Testis (tissue), 3 donors: ENCODE results near the gene SULT1B1. TPM values are rescaled to one million over a fixed set of nuclear protein-coding genes. Genes with fewer than 3 reads are reported as not detected.

Experiments used
- DNase-seq: peaks from one replicate; pipeline ENCODE4 v3.0.0-alpha.2; 2019
- H3K27ac ChIP-seq, 2 donors: fragments of 200-600 bp; sonication (generic); one replicate each; pipeline ENCODE4 v1.5.1; 2019
- H3K27me3 ChIP-seq: fragments of 200-600 bp; sonication (generic); one replicate; pipeline ENCODE4 v1.5.1; 2019
- H3K36me3 ChIP-seq: fragments of 200-600 bp; sonication (generic); one replicate; pipeline ENCODE4 v1.5.1; 2017; ENCODE audit warnings: low read depth; ENCODE audit errors: missing control alignments
- H3K4me1 ChIP-seq: fragments of 200-600 bp; sonication (generic); one replicate; pipeline ENCODE4 v1.5.1; 2019
- H3K4me3 ChIP-seq, 2 donors: fragments of 200-600 bp; sonication (generic); one replicate each; pipeline ENCODE4 v1.5.1; 2017 to 2019
- H3K9me3 ChIP-seq: fragments of 200-600 bp; sonication (generic); one replicate; pipeline ENCODE4 v1.5.1; 2017
- CTCF ChIP-seq, 3 experiments: fragments of 450-650 bp in 2 of 3; fragments of 200-600 bp in 1 of 3; sonication (generic) in 1 of 3; IDR thresholded peaks; one replicate each; pipeline ENCODE4 v1.5.1; 2016 to 2019; ENCODE audit warnings: antibody characterized with exemption in 3 of 3, mild to moderate bottlenecking in 2 of 3, moderate library complexity in 1 of 3
- POLR2A ChIP-seq: fragments of 450-650 bp; IDR thresholded peaks from one replicate; pipeline ENCODE4 v1.6.1; 2017; ENCODE audit warnings: antibody characterized with exemption, mild to moderate bottlenecking, moderate library complexity
- WGBS, 2 donors: methylation state at CpG; one replicate each; pipeline ENCODE4 v1.1.5; 2018; 5-methylcytosine and 5-hydroxymethylcytosine counted together
- intact Hi-C: fragments of 100-400 bp; cut with DNase I; formaldehyde crosslinking; loops from one replicate; pipeline ENCODE4 v1.15.1; 2023; ENCODE audit warnings: low total_unique reads
- polyA plus RNA-seq: library from polyadenylated mRNA; stranded (reverse); fragments of 350-450 nt; fragmentation: Illumina TruSeq; extraction: RNeasy Lipid Tissue Mini Kit (QIAGEN cat#74804); gene quantifications from one replicate; pipeline ENCODE4 v1.2.3, GENCODE V29; 2014; ENCODE audit warnings: low read depth, low replicate concordance; ENCODE audit not compliant: insufficient read depth
- total RNA-seq, 2 donors: library from RNA; depleted of rRNA; stranded (reverse); fragments of >200 nt; gene quantifications; one replicate each; pipeline ENCODE4 v1.2.3, GENCODE V29; 2016

SULT1B1 gene
- total and polyA plus RNA-seq, 3 donors from 2014 or later = 0.24 to 0.34 (median 0.31) TPM

GRCh38 chr4:69765751-69766150, 5.3 kb upstream of the SULT1B1 start:
- Histone ChIP-seq H3K9me3 (no peaks in the 10 kb centered on the region), H3K4me3 (no peak overlapping the region), H3K27me3 (no peaks in the 10 kb centered on the region), H3K4me1 (no peaks in the 10 kb centered on the region), H3K36me3 (no peaks in the 10 kb centered on the region), H3K27ac (no peak overlapping the region)
- TF ChIP-seq POLR2A (no peak), CTCF (IDR thresholded peaks at IDR 0.05) (no peak)
- no peak for DNase-seq
- WGBS, 2 donors = 88 to 92% methylated on average over 1 of the region's 1 CpG
- intact Hi-C loops = no loop called here

- no peak for DNase-seq
- Histone ChIP-seq H3K9me3 (no peaks in the 10 kb centered on the region), H3K4me1 (no peaks in the 10 kb centered on the region), H3K27ac (no peak overlapping the region), H3K27me3 (no peaks in the 10 kb centered on the region), H3K36me3 (no peaks in the 10 kb centered on the region), H3K4me3 (no peak overlapping the region)
- intact Hi-C loops = no loop called here
- 39% methylated on average over 1 of the region's 1 CpG for WGBS, 2 donors
- TF ChIP-seq CTCF (IDR thresholded peaks at IDR 0.05) (no peak), POLR2A (no peak)
Observed at GRCh38 chr4:69764311-69764710, 3.9 kb upstream of the SULT1B1 start.

DNA sequence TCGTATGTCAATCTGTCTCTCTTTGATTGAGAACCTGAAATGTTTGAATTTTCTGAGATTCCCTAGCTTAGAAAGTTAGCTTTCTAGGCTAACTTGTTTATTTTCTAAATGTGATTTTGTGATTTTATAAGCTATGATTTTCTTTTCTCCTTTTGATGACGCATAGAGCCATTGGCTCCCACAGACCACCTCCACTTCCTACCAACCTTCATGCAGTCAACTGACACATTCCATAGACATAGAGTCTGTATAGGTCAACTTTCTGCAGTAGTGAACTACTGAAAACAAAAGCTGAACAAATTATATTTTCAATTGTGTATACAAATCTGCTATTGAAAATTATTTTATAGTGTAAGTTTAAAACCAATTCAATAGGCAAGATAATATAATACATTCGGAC, 2.8 kb upstream of the SULT1B1 start:
- TF ChIP-seq POLR2A (no peak), CTCF (IDR thresholded peaks at IDR 0.05) (no peak)
- intact Hi-C loops = no loop called here
- no peak overlapping the region for H3K27ac ChIP-seq
- no peak for DNase-seq
- no peaks in the 10 kb centered on the region for H3K36me3 ChIP-seq
- H3K27me3 ChIP-seq = no peaks in the 10 kb centered on the region
- no peaks in the 10 kb centered on the region for H3K4me1 ChIP-seq
- no peak overlapping the region for H3K4me3 ChIP-seq
- H3K9me3 ChIP-seq = no peaks in the 10 kb centered on the region
- WGBS, 2 donors = 84% methylated on average over 3 of the region's 3 CpGs

- Histone ChIP-seq H3K4me1 (no peaks in the 10 kb centered on the region), H3K27me3 (no peaks in the 10 kb centered on the region), H3K36me3 (no peaks in the 10 kb centered on the region), H3K27ac (no peak overlapping the region), H3K4me3 (no peak overlapping the region), H3K9me3 (no peaks in the 10 kb centered on the region)
- WGBS, 2 donors = 88 to 89% methylated on average over 6 of the region's 6 CpGs
- DNase-seq = no peak
- no peak for TF ChIP-seq POLR2A
- TF ChIP-seq CTCF (IDR thresholded peaks at IDR 0.05) = no peak
- intact Hi-C loops = no loop called here
Observed at GRCh38 chr4:69759189-69759604, 1.2 kb downstream of the SULT1B1 start.

DNA sequence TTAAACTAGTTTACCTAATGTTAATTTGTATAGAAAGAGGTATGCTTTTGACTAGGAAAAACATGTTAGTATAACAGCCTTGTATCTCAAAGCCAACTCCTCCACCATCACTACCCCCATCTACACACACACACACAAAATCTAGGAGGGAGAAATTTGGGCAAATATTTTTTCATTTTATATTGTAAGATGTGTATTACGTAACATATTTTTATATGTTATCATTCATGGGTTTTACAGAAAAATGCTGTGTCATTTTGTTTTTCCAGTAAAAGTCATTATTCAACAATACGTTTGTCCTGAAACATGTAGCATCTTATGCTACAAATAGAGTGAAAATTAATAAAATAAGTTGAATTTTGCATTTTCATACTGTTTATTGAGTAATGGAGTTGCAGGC, 3.0 kb downstream of the SULT1B1 start:
- TF ChIP-seq CTCF (IDR thresholded peaks at IDR 0.05) (no peak), POLR2A (no peak)
- H3K27me3 ChIP-seq = no peaks in the 10 kb centered on the region
- no peak for DNase-seq
- WGBS, 2 donors = 92 to 94% methylated on average over 2 of the region's 2 CpGs
- no peak overlapping the region for H3K27ac ChIP-seq
- no peaks in the 10 kb centered on the region for H3K9me3 ChIP-seq
- H3K4me1 ChIP-seq = no peaks in the 10 kb centered on the region
- intact Hi-C loops = no loop called here
- H3K36me3 ChIP-seq = no peaks in the 10 kb centered on the region
- H3K4me3 ChIP-seq = no peak overlapping the region
